ENCODE data around the gene SLC35F4. TPM values are rescaled to one million over a fixed set of nuclear protein-coding genes. Genes with fewer than 3 reads are reported as not detected.

The SLC35F4 gene
- total RNA-seq, 4 donors from 2014 or later = 1.5 to 4.0 (median 1.6) TPM

GRCh38 chr14:57612946-57613345 lies 252.9 kb downstream of the SLC35F4 start:
- no peak for DNase-seq
- no peaks in the 10 kb centered on the region for H3K36me3 ChIP-seq
- intact Hi-C loops (cut with DNase I) = no loop called here
- H3K27me3 ChIP-seq = no peaks in the 10 kb centered on the region
- no peak for TF ChIP-seq POLR2A (IDR thresholded peaks at IDR 0.05)
- H3K9me3 ChIP-seq = no peaks in the 10 kb centered on the region
- no peak overlapping the region for H3K4me3 ChIP-seq (replicated peaks in 1 of 3)
- H3K4me1 ChIP-seq = no peaks in the 10 kb centered on the region
- WGBS, 2 donors = 86 to 90% methylated on average over 2 of the region's 2 CpGs
- no peak overlapping the region for H3K27ac ChIP-seq

GRCh38 chr14:57611555-57612075 lies 254.3 kb downstream of the SLC35F4 start:
- no peaks in the 10 kb centered on the region for H3K36me3 ChIP-seq
- no peaks in the 10 kb centered on the region for H3K4me1 ChIP-seq
- no peak for DNase-seq
- H3K4me3 ChIP-seq (replicated peaks in 1 of 3) = no peak overlapping the region
- H3K27ac ChIP-seq = no peak overlapping the region
- H3K27me3 ChIP-seq = no peaks in the 10 kb centered on the region
- intact Hi-C loops (cut with DNase I) = no loop called here
- TF ChIP-seq POLR2A (IDR thresholded peaks at IDR 0.05) = no peak
- TF ChIP-seq, protein P1, sequence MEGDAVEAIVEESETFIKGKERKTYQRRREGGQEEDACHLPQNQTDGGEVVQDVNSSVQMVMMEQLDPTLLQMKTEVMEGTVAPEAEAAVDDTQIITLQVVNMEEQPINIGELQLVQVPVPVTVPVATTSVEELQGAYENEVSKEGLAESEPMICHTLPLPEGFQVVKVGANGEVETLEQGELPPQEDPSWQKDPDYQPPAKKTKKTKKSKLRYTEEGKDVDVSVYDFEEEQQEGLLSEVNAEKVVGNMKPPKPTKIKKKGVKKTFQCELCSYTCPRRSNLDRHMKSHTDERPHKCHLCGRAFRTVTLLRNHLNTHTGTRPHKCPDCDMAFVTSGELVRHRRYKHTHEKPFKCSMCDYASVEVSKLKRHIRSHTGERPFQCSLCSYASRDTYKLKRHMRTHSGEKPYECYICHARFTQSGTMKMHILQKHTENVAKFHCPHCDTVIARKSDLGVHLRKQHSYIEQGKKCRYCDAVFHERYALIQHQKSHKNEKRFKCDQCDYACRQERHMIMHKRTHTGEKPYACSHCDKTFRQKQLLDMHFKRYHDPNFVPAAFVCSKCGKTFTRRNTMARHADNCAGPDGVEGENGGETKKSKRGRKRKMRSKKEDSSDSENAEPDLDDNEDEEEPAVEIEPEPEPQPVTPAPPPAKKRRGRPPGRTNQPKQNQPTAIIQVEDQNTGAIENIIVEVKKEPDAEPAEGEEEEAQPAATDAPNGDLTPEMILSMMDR (IDR thresholded peaks at IDR 0.05) = no peak
- WGBS, 2 donors = 54 to 70% methylated on average over 2 of the region's 2 CpGs
- no peaks in the 10 kb centered on the region for H3K9me3 ChIP-seq

DNA sequence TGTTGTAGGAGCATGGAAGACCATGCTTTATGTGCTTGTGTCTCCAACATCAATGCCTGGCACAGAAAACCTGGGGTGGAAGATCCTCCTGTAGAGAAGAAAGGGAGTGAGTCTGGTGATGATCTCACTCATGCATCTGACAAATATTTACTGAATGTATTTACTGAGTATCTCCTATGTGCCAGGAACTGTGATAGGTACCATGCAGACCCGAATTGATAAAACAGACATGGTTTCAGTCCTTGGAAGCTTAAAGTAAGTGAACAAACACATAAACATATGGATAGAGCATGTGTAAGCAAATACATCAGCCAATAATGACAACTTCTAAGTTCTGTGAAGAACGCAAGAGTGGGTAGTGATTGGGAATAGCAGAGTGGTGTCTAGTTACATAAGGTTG lies 255.3 kb downstream of the SLC35F4 start:
- DNase-seq = no peak
- Histone ChIP-seq H3K27ac (no peak overlapping the region), H3K36me3 (no peaks in the 10 kb centered on the region), H3K9me3 (no peaks in the 10 kb centered on the region), H3K4me1 (no peaks in the 10 kb centered on the region), H3K4me3 (replicated peaks in 1 of 3) (no peak overlapping the region), H3K27me3 (no peaks in the 10 kb centered on the region)
- 75 to 82% methylated on average over 2 of the region's 2 CpGs for WGBS, 2 donors
- TF ChIP-seq, protein P1 (IDR thresholded peaks at IDR 0.05) = no peak
- no peak for TF ChIP-seq POLR2A (IDR thresholded peaks at IDR 0.05)
- intact Hi-C loops (cut with DNase I) = no loop called here

GRCh38 chr14:57609192-57610075 lies 256.5 kb downstream of the SLC35F4 start:
- no peak for DNase-seq
- intact Hi-C loops (cut with DNase I) = no loop called here
- H3K4me1 ChIP-seq = no peaks in the 10 kb centered on the region
- H3K4me3 ChIP-seq (replicated peaks in 1 of 3) = no peak overlapping the region
- no peaks in the 10 kb centered on the region for H3K36me3 ChIP-seq
- TF ChIP-seq POLR2A (IDR thresholded peaks at IDR 0.05) = no peak
- TF ChIP-seq, protein P1 (IDR thresholded peaks at IDR 0.05) = no peak
- no peak overlapping the region for H3K27ac ChIP-seq
- H3K9me3 ChIP-seq = no peaks in the 10 kb centered on the region
- no peaks in the 10 kb centered on the region for H3K27me3 ChIP-seq
- 60 to 76% methylated on average over 6 of the region's 6 CpGs for WGBS, 2 donors

GRCh38 chr14:57607086-57607485 lies 258.8 kb downstream of the SLC35F4 start:
- Histone ChIP-seq H3K4me1 (no peaks in the 10 kb centered on the region), H3K9me3 (no peaks in the 10 kb centered on the region), H3K36me3 (no peaks in the 10 kb centered on the region), H3K4me3 (replicated peaks in 1 of 3) (no peak overlapping the region), H3K27ac (no peak overlapping the region), H3K27me3 (no peaks in the 10 kb centered on the region)
- WGBS, 2 donors = 70 to 80% methylated on average over 2 of the region's 2 CpGs
- no peak for DNase-seq
- TF ChIP-seq, protein P1 (IDR thresholded peaks at IDR 0.05) = no peak
- intact Hi-C loops (cut with DNase I) = no loop called here

Data from thyroid gland (tissue), 4 donors.